Upper lobe of left lung (tissue), 6 donors: Measurements from ENCODE around the gene JMJD8. TPM values are rescaled to one million over a fixed set of nuclear protein-coding genes. Genes with fewer than 3 reads are reported as not detected.

ENCODE experiments used
- ATAC-seq, 2 donors: fragments of 200-7000 bp; cut with Tn5 transposase; one replicate each; pipeline ENCODE4 v1.9.1; 2022; ENCODE audit warnings: mild to moderate bottlenecking in 2 of 2, moderate library complexity in 2 of 2; ENCODE audit not compliant: low FRiP score in 2 of 2
- DNase-seq, 2 donors: peaks; one replicate each; pipeline ENCODE4 v3.0.0-alpha.2; 2019 to 2020
- H3K27ac ChIP-seq, 4 donors: fragments of 200-600 bp; sonication (generic); one replicate each; pipeline ENCODE4 v1.5.1; 2016 to 2019
- H3K27me3 ChIP-seq, 4 donors: fragments of 200-600 bp; sonication (generic); one replicate each; pipeline ENCODE4 v1.5.1; 2017 to 2019
- H3K36me3 ChIP-seq, 4 donors: fragments of 200-600 bp; sonication (generic); one replicate each; pipeline ENCODE4 v1.5.1; 2016 to 2019
- H3K4me1 ChIP-seq, 4 donors: fragments of 200-600 bp; sonication (generic); one replicate each; pipeline ENCODE4 v1.5.1; 2018 to 2019
- H3K4me3 ChIP-seq, 4 donors: fragments of 200-600 bp; sonication (generic); one replicate each; pipeline ENCODE4 v1.5.1; 2017 to 2019; ENCODE audit warnings: mild to moderate bottlenecking in 2 of 4, moderate library complexity in 1 of 4
- H3K9me3 ChIP-seq, 4 donors: fragments of 200-600 bp; sonication (generic); one replicate each; pipeline ENCODE4 v1.5.1; 2018 to 2019
- EP300 ChIP-seq, 4 donors: sonication (generic); formaldehyde crosslinking; IDR thresholded peaks; one replicate each; pipeline ENCODE4 v1.5.1; 2017; ENCODE audit warnings: antibody characterized with exemption in 4 of 4, control low read depth in 2 of 4
- POLR2A ChIP-seq, 4 donors: fragments of 450-650 bp; IDR thresholded peaks; one replicate each; pipeline ENCODE4 v1.5.1; 2016 to 2017; ENCODE audit warnings: antibody characterized with exemption in 4 of 4, mild to moderate bottlenecking in 2 of 4
- POLR2AphosphoS5 ChIP-seq, 2 donors: sonication (generic); formaldehyde crosslinking; IDR thresholded peaks; one replicate each; pipeline ENCODE4 v1.5.1; 2017; ENCODE audit warnings: antibody characterized with exemption in 2 of 2
- WGBS, 2 donors: methylation state at CpG; one replicate each; pipeline ENCODE4 v1.1.5; 2017 to 2018; 5-methylcytosine and 5-hydroxymethylcytosine counted together
- total RNA-seq, 6 donors: library from RNA; depleted of rRNA in 4 of 6; stranded (reverse); fragments of >200 nt in 4 of 6; gene quantifications; one replicate each; pipeline versions ENCODE4 v1.1.0 to v1.2.1, GENCODE V29; 2016 to 2021
- TF ChIP-seq, protein P1 (sequence below), 6 experiments: fragments of 450-650 bp in 4 of 6; fragments of 200-600 bp in 2 of 6; sonication (generic) in 2 of 6; IDR thresholded peaks; one replicate each; pipeline ENCODE4 v1.5.1; 2016 to 2019; ENCODE audit warnings: antibody characterized with exemption in 6 of 6
- donor health status: DM: no; HTN: no; CAD: no; lungs with moderate emphysema.
- donor health status: DM: no; HTN: yes; CAD: no; lungs with severe emphysema.

The JMJD8 gene
- total RNA-seq, 6 donors from 2014 or later: 60.0 to 109 (median 65.5) TPM

DNA sequence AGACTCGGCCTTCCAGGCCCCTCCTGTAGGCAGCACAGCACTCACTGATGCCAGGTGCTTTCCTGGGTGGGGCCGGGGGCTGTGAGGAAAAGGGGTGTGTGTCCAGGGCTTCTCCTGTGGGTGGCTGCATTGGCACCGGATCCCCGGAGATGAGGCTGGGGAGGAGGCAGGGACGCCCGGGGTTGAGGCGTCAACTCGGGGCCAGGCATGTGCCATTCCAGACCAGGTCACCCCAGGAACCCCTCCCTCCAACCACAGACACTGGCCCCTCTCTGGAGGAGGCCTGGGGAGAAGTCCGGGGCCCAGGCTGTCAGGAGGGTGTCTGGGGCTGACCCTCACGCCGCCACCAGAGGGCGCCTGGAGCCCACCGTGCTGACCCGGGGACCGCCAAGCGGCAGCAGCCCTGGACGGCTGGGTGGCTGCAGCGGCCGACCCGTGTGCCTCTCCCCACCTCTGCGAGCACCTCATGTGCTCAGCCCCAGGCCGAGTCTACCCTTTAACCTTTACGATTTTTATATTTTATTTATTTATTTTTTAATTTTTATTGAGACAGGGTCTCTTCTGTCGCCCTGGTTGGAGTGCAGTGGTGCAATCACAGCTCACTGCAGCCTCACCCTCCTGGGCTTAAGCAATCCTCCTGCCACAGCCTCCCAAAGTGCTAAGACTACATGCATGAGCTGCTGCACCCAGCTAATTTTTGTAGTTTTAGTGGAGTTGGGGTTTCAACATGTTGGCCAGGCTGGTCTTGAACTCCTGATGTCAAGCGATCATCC lies 27.6 kb upstream of the JMJD8 start:
- Histone ChIP-seq H3K36me3 (no peaks in the 10 kb centered on the region), H3K27me3 (peaks cover 2 to 46% (median 16%) of the 10 kb centered on the region in 4 donors), H3K27ac (no peak overlapping the region), H3K4me1 (peaks cover 18 to 30% (median 26%) of the 10 kb centered on the region in 4 donors), H3K4me3 (no peak overlapping the region), H3K9me3 (no peaks in the 10 kb centered on the region)
- WGBS, 2 donors: 10 to 16% methylated on average over 16 to 22 of the region's 25 CpGs
- ATAC-seq: peak; percentile 79 to 82
- peak; percentile 75 to 97 for DNase-seq
- TF ChIP-seq, protein P1, sequence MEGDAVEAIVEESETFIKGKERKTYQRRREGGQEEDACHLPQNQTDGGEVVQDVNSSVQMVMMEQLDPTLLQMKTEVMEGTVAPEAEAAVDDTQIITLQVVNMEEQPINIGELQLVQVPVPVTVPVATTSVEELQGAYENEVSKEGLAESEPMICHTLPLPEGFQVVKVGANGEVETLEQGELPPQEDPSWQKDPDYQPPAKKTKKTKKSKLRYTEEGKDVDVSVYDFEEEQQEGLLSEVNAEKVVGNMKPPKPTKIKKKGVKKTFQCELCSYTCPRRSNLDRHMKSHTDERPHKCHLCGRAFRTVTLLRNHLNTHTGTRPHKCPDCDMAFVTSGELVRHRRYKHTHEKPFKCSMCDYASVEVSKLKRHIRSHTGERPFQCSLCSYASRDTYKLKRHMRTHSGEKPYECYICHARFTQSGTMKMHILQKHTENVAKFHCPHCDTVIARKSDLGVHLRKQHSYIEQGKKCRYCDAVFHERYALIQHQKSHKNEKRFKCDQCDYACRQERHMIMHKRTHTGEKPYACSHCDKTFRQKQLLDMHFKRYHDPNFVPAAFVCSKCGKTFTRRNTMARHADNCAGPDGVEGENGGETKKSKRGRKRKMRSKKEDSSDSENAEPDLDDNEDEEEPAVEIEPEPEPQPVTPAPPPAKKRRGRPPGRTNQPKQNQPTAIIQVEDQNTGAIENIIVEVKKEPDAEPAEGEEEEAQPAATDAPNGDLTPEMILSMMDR (IDR thresholded peaks at IDR 0.05): peak; percentile 93 to 98 (median 96)
- no peak for TF ChIP-seq POLR2AphosphoS5 (IDR thresholded peaks at IDR 0.05)

DNA sequence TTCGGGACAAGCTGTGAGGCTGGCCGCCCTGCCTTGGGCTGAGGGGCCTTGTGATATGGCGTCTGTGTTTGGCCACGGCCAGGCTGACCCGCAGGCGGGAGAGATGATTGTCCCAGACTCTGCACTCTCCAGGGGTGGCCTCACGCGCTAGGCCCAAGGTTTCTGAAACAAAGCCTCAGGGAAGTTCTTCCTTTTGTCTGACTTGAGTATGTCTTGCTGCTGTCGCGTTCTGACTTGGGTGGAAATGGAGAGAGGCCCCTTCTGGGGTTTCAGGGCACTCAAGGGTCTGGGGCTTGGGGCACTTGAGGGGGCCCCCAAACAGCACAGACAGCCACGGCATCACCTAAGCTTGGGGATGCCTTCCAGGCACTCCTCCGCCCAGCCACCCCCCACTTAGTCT lies 26.9 kb upstream of the JMJD8 start:
- H3K27ac ChIP-seq: no peak overlapping the region
- H3K36me3 ChIP-seq: no peaks in the 10 kb centered on the region
- 61 to 88% methylated on average over 5 to 9 of the region's 12 CpGs for WGBS, 2 donors
- peaks cover 15 to 31% (median 21%) of the 10 kb centered on the region in 4 donors for H3K4me1 ChIP-seq
- no peaks in the 10 kb centered on the region for H3K9me3 ChIP-seq
- DNase-seq (no peak), ATAC-seq (no peak)
- H3K27me3 ChIP-seq: peaks cover 4 to 46% (median 22%) of the 10 kb centered on the region in 4 donors
- TF ChIP-seq EP300 (IDR thresholded peaks at IDR 0.05) (no peak), POLR2AphosphoS5 (IDR thresholded peaks at IDR 0.05) (no peak), POLR2A (IDR thresholded peaks at IDR 0.05) (no peak)
- TF ChIP-seq, protein P1 (IDR thresholded peaks at IDR 0.05): no peak
- H3K4me3 ChIP-seq: no peak overlapping the region

- Histone ChIP-seq H3K4me1 (peaks cover 13 to 30% (median 17%) of the 10 kb centered on the region in 4 donors), H3K9me3 (no peaks in the 10 kb centered on the region), H3K27ac (no peak overlapping the region), H3K4me3 (no peak overlapping the region), H3K27me3 (peaks cover 5 to 48% (median 24%) of the 10 kb centered on the region in 4 donors), H3K36me3 (no peaks in the 10 kb centered on the region)
- peak in 1 of 2 donors; percentile 77 for DNase-seq
- ATAC-seq: no peak
- 79% methylated on average over 20 of the region's 21 CpGs; no CpG with 5 or more reads in 1 of the 2 donors for WGBS, 2 donors
- TF ChIP-seq, protein P1 (IDR thresholded peaks at IDR 0.05): no peak
- TF ChIP-seq EP300 (IDR thresholded peaks at IDR 0.05) (no peak), POLR2AphosphoS5 (IDR thresholded peaks at IDR 0.05) (no peak), POLR2A (IDR thresholded peaks at IDR 0.05) (no peak)
Measured at GRCh38 chr16:710500-711075, 26.5 kb upstream of the JMJD8 start.

DNA sequence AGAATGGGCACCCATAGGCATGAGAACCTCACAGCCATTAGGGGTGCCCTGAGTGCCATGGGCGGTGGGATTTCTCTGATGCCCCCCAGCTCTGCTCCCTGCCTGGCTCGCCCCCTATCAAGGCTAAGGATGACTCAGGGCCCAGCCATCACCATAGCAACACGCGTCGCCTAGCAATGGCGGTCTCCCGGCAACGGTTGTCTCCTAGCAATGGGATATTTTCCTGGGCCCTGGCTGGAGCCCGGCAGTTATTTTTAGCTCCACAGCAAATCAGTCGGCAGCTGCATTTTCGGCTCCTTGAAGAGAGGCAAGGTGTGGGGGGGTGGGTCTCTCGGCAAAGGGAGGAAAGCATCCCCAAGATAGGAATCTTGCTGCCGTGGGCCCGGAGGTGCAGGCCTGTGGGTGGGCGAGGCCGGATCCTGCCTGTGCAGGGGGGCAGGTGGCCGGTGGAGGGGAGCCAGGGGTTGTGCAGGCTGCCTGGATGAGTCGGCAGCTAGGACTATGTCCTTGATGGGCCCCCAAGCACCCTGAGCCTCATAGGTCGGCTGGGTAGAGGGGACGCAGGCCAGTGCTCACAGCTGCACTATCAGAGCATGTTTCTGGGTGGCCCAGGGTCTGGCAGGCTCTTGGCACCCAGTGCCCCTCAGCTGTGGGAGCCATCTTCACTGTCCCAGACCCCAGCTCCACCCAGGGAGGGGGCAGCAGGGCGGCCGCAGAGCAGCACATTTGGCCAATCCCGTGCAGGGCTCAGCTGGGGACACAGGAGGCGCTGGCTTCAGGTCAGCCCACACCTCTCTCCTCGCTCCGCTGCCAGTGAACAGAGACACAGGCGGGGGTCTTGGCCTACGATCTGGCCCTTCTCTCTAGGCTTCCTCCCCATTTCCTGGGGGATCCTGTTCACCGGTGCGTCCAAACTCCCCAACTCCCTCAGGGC lies 25.7 kb upstream of the JMJD8 start:
- ATAC-seq (no peak), DNase-seq (peak in 1 of 2 donors; percentile 64)
- H3K36me3 ChIP-seq: no peaks in the 10 kb centered on the region
- peaks cover 5 to 56% (median 30%) of the 10 kb centered on the region in 4 donors for H3K27me3 ChIP-seq
- peaks cover 13 to 32% (median 18%) of the 10 kb centered on the region in 4 donors for H3K4me1 ChIP-seq
- no peak overlapping the region for H3K4me3 ChIP-seq
- TF ChIP-seq POLR2A (IDR thresholded peaks at IDR 0.05) (no peak), EP300 (IDR thresholded peaks at IDR 0.05) (no peak), POLR2AphosphoS5 (IDR thresholded peaks at IDR 0.05) (no peak)
- TF ChIP-seq, protein P1 (IDR thresholded peaks at IDR 0.05): no peak
- WGBS, 2 donors: 13 to 39% methylated on average over 10 to 30 of the region's 30 CpGs
- H3K9me3 ChIP-seq: no peaks in the 10 kb centered on the region
- H3K27ac ChIP-seq: no peak overlapping the region
